ACHN (cell line): Measurements from ENCODE around the gene FAM131C.
"Not testable (repeated sequence)": the region's sequence is repeated elsewhere in the genome, so short reads cannot be mapped to it uniquely, and the experiment has no call there.

Source experiments
- DNase-seq: peaks from one replicate; pipeline ENCODE4 v3.0.0-alpha.2; 2015
- in situ Hi-C: cut with HindIII; loops from 2 replicates; pipeline ENCODE4 v1.10.0; 2017; ENCODE audit warnings: low sequenced_read_pairs, low pct_ligation_motif_present, low pct_unique_long_range_greater_than_20kb

Gene FAM131C

DNA sequence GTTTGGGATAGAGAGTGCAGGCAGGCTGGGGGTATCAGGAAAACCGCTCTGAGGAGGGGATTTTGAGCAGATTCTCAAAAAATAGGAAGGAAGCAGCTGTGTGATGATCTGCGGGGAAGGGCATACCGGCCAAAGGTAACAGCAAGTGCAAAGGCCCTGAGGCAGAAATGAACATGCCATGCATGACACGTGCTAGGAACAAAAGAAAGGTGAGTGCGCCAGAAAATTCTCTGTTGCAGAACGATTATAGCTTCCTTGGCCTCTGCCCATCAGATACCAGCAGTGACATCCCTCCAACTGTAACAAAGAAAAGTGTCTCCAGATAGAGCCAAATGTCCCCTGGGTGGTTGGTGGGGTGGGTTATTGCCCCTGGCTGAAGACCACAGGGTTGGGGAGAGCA lies 37.0 kb upstream of the FAM131C start:
- in situ Hi-C loops = no loop called here
- DNase-seq = no peak

DNA sequence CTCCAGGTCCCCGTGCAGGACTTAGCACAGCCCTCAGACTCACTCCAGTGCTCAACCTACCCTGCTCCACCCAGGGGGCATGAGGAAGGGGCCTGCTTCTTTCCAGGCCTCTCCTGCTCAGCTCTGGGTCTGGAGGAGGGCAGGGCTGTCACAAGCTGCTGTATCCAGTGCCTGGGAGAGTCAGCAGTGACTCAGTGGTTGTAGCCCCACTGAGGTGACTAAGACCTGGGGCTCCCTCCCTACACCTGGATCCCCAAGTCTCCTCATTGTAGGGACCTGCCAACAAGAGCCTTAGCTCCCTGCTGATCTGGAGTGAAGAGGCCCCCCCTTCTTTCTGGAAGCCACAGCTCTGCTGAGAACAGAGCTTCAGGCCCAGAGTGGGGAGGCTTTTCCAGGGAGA lies 36.1 kb upstream of the FAM131C start:
- in situ Hi-C loops = no loop called here
- no peak for DNase-seq

DNA sequence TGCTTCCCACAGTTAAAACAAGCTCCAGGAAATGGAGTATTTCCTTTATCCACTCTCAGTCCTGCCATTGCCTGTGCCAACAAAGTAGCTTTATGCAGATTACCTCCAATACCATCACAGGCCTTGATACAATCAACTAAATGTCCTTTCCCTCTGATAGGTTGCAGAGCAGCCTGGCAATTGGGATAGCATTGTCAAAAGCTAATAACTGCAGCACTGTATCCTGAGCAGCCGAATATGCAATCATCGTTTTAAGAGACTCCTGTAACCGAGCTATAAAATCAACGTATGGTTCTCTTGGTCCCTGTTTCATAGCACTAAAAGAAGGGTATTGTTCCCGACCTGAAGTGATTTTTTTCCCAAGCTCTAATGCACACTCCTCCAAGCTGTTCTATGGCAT lies 33.6 kb upstream of the FAM131C start:
- DNase-seq, in situ Hi-C loops: not testable (repeated sequence)

DNA sequence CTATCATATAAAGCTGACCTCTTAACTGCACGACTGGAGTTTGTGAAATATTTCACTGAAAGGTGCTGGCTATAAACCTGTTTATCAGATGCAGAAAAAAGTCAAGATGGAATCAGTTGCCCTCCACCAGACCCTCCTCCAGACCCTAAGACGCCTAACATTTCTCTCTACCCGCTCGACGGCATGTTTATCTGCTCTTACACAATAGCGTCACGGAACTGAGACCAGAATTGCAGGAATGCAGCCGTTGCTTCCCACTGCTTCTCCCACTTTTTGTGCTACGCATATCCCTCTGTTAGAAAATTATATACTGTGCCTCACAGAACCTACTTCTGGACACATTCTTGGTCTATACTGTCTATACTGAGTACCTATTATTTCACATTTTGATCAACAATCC lies 28.2 kb upstream of the FAM131C start:
- DNase-seq = no peak
- in situ Hi-C loops = no loop called here

DNA sequence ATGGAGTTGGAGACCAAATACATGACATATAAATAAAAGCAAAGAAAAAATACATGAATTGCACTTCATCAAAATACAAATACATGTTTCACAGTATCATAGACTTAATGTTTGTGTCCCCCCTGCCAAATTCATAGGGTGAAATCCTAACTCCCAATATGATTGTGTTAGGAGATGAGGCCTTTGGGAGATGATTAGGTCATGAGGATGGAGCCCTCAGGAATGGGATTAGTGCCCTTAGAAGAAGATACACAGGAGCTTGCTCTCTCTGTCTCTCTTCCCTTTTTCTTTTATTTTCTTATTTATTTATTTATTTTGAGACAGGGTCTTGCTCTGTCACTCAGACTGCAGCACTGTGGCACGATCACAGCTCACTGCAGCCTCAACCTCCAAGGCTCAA lies 26.0 kb upstream of the FAM131C start:
- in situ Hi-C loops = no loop called here
- no peak for DNase-seq

GRCh38 chr1:16095447-16095846 lies 22.0 kb upstream of the FAM131C start:
- in situ Hi-C loops = no loop called here

DNA sequence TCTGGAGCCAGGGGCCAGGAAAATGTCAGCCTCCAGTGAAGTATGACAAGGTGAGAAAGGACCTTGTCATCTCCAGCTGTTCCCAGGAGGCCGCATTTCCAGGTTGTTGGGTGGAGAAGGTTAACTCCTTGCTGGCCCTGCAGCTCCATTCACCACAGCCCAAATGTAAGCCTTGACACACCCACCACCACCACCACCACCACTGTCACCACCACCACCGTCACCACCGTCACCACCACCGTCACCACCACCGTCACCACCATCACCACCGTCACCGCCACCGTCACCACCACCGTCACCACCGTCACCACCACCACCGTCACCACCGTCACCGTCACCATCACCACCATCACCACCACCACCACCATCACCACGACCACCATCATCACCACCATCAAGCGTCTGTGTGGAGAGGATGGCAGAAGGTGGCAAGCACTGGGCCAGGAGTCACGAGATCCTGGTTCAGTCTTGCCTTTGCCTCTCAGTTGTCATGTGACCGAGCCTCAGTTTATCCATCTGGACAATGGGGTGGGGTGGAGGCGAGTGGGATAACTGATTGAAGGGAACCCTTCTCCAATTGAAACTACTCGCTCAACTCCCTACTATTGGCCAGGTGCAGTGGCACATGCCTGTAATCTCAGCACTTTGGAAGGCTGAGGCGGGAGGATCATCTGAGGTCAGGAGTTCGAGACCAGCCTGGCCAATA lies 21.2 kb upstream of the FAM131C start:
- in situ Hi-C loops = no loop called here
- no peak for DNase-seq

More at GRCh38 chr1:16095447-16095846, 22.0 kb upstream of the FAM131C start:
- DNase-seq = no peak

GRCh38 chr1:16093611-16094010 lies 20.2 kb upstream of the FAM131C start:
- in situ Hi-C loops = no loop called here

GRCh38 chr1:16092923-16093511 lies 19.6 kb upstream of the FAM131C start:
- in situ Hi-C loops = no loop called here

More at GRCh38 chr1:16093611-16094010, 20.2 kb upstream of the FAM131C start:
- no peak for DNase-seq

DNA sequence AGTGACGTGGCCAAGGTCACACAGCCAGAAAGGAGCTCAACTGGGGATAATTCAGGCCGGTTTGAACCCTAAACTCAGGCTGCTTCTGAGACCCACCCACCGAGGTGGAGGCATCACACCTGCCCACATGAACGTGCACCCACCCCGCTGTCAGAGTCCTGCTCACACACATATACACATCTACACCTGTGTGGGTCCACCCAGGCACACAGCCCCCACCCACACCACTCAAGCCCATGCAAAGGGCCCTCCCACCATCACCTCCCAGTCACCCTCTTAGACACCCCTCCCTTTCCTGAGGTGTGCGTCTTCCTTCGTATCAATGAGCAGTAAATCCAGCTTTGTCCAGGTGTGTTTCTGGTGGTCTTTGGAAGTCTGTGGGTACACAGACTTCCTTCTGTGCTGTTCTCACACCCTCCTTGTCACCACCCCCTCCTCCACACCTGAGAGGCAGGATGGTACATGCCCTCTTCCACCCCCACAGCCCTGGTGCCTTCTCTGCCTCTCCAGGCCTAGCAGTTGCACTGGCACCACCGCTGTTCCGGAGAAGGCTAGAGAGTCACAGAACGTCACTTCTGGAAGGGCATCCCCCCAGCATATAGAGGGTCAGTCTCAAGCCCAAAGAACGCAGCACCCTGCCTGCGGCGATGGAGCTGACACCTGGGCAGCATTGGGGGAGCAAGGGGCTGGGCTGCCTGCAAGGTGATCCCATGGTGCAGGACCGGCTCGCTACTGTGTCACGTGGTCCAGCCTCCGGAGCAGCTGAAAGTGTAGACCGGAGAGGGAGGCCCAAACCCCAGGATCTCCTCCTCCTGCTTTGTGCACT lies 18.9 kb upstream of the FAM131C start:
- in situ Hi-C loops = no loop called here

More at GRCh38 chr1:16092923-16093511, 19.6 kb upstream of the FAM131C start:
- no peak for DNase-seq

GRCh38 chr1:16091296-16091695 lies 17.8 kb upstream of the FAM131C start:
- in situ Hi-C loops = no loop called here
- no peak for DNase-seq

More for the DNA sequence above, 18.9 kb upstream of the FAM131C start:
- no peak for DNase-seq

DNA sequence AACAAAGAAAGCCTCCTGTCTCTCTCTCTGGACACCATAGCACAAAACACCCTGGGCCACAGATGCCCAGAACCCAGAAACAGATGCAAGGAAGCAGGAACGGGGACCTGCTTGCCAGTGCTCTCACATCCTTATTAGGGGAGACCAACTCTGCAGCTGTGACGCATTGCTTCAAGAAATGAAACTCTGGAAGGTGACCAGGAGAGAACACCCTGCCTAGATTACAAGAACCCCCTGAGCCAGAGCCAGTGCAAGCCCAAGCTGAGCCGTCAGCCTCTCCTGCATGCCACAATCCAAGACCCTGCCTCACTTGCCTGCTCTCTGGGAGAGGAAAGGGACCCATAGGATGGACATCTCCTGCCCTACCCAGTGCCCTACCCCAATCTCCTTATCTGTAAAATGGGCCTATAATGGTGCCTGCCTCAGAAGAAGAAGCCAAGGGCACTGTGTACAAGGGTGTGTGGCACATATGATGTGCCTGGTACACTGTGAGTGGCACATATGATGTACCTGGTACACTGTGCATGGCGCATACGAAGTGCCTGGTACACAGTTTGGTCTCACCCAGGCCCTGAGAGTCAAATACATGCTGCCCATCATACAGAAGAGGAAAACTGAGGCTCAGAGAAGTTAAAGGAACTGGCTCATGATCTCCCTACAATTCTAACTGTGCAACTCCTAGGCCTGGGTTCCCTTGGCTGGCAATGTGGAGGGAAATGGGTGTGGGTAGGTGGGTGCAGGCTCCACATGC lies 16.8 kb upstream of the FAM131C start:
- DNase-seq = no peak
- in situ Hi-C loops = no loop called here

DNA sequence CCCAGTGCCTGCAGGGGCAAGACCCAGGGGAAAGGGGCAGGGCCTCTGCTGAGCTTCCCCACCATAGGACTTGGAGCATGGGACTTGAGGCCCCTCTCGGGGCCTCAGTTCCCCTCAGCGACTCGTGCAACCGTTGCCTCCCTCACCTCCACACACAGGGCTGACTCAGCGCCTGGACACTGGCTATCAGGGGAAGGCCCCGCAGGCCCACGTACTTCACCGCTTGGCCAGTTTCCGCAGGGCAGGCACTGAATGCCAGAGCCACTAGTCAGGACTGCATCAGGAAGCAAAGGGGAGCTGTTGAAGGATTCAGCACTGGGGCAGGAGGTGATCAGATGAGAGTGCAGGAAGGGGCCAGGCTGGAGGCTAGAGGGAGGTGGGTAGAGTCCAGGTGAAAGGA lies 15.5 kb upstream of the FAM131C start:
- in situ Hi-C loops = no loop called here
- peak; percentile 90 for DNase-seq

DNA sequence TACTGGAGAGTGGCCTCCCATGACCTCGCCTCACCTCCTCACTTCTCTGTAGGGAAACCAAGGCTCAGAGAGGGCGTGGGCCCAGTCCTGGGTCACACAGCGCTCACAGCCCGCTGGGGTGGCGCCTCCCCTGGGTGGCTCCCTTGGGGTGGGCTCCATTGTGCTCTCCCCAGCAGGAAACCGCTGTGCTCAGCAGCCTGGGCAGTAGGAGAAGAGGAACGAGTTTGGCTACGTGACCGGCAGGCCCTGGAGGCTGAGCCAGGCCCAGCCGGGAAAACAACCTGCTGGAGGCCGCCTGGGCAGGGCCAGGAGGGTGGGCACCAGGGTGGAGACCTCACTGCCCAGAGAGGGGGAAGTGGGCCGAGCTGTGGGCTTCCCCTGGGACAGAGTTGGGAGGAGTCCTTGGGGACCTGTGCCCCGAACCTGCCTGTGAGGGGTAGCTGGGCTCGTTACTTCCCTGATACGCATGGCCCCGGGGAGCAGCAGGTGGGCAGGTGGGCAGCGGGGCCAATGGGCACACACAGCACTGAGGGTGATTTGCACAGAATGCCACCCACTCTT lies 15.0 kb upstream of the FAM131C start:
- no peak for DNase-seq
- in situ Hi-C loops = no loop called here

GRCh38 chr1:16087733-16088132 lies 14.3 kb upstream of the FAM131C start:
- DNase-seq = no peak
- in situ Hi-C loops = no loop called here

DNA sequence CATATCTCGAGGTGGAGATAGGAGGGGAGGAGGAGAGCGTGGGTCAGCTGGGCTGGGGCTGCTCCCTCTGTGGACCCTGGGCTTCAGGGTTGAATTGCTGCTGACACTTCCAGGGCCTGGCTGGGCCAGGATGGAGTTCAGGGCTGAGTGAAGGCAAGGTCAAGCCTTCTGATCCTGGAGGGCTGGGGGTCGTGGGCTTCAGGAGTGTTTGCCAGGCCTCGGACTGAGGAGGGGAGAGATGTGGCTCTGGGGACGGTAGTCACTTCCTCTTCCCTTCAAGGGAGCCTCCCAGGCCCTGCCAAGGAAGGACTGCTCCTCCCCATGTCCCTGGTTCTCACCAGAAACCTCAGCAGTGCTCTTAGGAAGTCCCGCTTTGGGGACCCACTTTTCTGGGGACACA lies 12.1 kb upstream of the FAM131C start:
- in situ Hi-C loops = no loop called here
- DNase-seq = no peak

- in situ Hi-C loops = no loop called here
- DNase-seq = no peak
Measured at GRCh38 chr1:16083486-16083885, 10.0 kb upstream of the FAM131C start.

DNA sequence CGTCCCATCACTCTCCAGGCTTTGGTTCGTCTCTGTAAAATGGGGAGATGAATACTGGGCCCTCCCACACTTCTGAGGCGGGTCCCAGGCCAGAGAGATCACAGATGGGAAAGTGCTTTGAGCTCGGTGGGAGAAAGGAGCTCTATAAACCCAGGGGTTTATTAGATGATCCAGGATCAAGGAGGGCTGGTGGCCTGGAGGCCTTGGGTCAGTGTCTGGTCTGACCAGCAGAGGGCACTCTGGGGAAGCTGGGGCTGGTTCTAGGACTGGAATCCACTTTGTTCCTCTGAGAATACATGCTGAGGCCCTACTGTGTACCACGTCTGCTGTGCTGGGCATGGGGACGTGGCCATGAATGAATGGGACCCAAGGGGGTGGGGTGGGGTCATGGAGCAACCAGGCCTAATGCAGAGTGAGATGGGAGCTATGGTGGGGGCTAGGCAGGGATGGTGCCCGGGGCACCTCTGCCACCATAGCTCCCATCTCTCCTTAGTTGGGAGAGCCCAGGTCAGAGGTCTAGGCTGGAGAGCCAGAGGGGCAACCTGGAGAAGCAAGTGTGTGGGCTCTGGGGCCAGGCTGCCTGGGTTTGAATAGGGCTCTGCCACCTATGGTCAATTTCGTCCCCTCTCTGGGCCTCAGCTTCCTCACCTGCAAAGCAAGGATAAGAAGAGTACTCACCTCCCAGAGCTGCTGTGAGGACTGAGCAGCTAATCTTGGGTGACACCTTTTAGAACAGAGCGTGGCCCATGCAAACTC lies 9.0 kb upstream of the FAM131C start:
- peak; percentile 64 for DNase-seq
- in situ Hi-C loops = no loop called here
